ENCODE measurements around the gene PPEF2. TPM values are rescaled to one million over a fixed set of nuclear protein-coding genes. Genes with fewer than 3 reads are reported as not detected.

Gene PPEF2
- total RNA-seq, 1 donor from 2014 or later, result 0.07 TPM

DNA sequence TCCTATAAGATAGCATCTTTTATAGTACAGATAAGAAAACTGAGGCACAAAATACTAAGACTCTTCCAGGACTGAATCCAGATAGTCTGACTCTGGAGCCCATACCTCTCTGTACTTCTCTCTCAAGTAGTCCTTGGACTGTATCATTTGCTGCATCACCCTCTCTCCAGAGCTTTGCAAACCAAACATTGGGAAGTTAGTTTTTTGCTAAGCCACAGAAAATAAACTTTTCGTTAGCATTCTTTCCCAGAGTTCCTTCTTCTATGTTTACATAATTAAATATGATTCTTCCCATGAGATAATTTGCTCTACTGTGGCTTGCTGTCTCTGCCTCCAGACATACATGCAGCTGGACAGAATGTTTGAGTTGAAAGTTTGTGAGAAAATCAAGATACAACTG is 22.0 kb downstream of the PPEF2 start:
- H3K4me2 ChIP-seq, result no peak overlapping the region
- DNase-seq (ENCODE audit: low spot score), result no peak
- Mint-ChIP-seq H3K4me3 (no peak overlapping the region), H3K4me1 (peaks cover 27% of the 10 kb centered on the region), H3K36me3 (no peaks in the 10 kb centered on the region), H3K27me3 (ENCODE audit: insufficient read depth, low read depth) (peaks cover 6% of the 10 kb centered on the region), H3K9me3 (no peaks in the 10 kb centered on the region), H3K27ac (no peak overlapping the region)
- peaks cover 5% of the 10 kb centered on the region for H3F3A ChIP-seq (ENCODE audit: low read depth)
- H3K9me3 ChIP-seq (ENCODE audit: low read depth), result no peaks in the 10 kb centered on the region
- H3K4me1 ChIP-seq, result peaks cover 9% of the 10 kb centered on the region
- H3K4me3 ChIP-seq, result no peak overlapping the region
- no peaks in the 10 kb centered on the region for H3K36me3 ChIP-seq
- no peaks in the 10 kb centered on the region for H4K20me1 ChIP-seq (ENCODE audit: low read depth)
- no peaks in the 10 kb centered on the region for H3K79me2 ChIP-seq (ENCODE audit: low read depth)
- TF ChIP-seq EZH2phosphoT487 (IDR thresholded peaks at IDR 0.05), result no peak
- no peaks in the 10 kb centered on the region for H3K27me3 ChIP-seq
- no peak overlapping the region for H3K9ac ChIP-seq
- H2AFZ ChIP-seq (replicated peaks), result no peak overlapping the region
- no peak overlapping the region for H3K27ac ChIP-seq

DNA sequence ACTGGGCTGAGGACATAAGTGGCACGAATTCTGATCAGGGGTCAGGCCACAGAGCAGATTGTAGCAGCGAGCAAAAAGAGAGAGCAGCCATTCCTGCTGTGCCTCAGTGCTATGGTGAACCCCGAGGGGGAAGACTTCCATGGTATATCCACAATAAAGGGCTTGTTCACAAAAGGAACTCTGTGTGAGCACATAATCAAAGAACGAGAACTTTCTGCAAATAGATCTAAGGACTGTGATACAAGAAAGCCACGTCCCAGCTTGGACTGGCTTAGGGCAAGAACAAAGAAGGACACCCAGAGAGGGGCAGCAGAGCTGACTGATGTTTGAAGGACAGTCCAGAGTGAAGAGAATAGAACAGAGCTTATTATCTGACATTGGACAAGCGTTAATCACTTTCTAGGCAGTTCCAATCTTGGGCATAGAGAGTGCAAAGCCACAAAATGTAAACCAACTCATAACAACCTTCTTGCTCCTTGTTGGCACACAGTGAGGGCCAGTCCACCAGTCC is 24.0 kb downstream of the PPEF2 start:
- Histone ChIP-seq H3K27ac (no peak overlapping the region), H3K9ac (no peak overlapping the region), H3K36me3 (no peaks in the 10 kb centered on the region), H3K27me3 (no peaks in the 10 kb centered on the region), H3F3A (ENCODE audit: low read depth) (peaks cover 5% of the 10 kb centered on the region), H3K79me2 (ENCODE audit: low read depth) (no peaks in the 10 kb centered on the region), H3K4me3 (no peak overlapping the region), H3K9me3 (ENCODE audit: low read depth) (no peaks in the 10 kb centered on the region), H2AFZ (replicated peaks) (peak overlapping the region; percentile 20), H3K4me2 (peak overlapping the region; percentile 40), H4K20me1 (ENCODE audit: low read depth) (no peaks in the 10 kb centered on the region), H3K4me1 (peaks cover 9% of the 10 kb centered on the region)
- DNase-seq (ENCODE audit: low spot score), result peak; percentile 24
- no peaks in the 10 kb centered on the region for H3K9me3 Mint-ChIP-seq
- H3K4me1 Mint-ChIP-seq, result peaks cover 27% of the 10 kb centered on the region
- peaks cover 6% of the 10 kb centered on the region for H3K27me3 Mint-ChIP-seq (ENCODE audit: insufficient read depth, low read depth)
- peak overlapping the region; percentile 69 for H3K4me3 Mint-ChIP-seq
- H3K27ac Mint-ChIP-seq, result peak overlapping the region; percentile 59
- no peak for TF ChIP-seq EZH2 (IDR thresholded peaks at IDR 0.05)
- TF ChIP-seq CTCF (IDR thresholded peaks at IDR 0.05), result no peak
- TF ChIP-seq EZH2phosphoT487 (IDR thresholded peaks at IDR 0.05), result no peak
- H3K36me3 Mint-ChIP-seq, result no peaks in the 10 kb centered on the region

- Histone ChIP-seq H3K79me2 (ENCODE audit: low read depth) (no peaks in the 10 kb centered on the region), H3K9me3 (ENCODE audit: low read depth) (no peaks in the 10 kb centered on the region), H4K20me1 (ENCODE audit: low read depth) (no peaks in the 10 kb centered on the region), H3K9ac (no peak overlapping the region), H3K4me2 (no peak overlapping the region), H2AFZ (replicated peaks) (no peak overlapping the region), H3K27ac (no peak overlapping the region), H3K36me3 (no peaks in the 10 kb centered on the region), H3K27me3 (no peaks in the 10 kb centered on the region), H3K4me3 (no peak overlapping the region), H3K4me1 (peaks cover 9% of the 10 kb centered on the region), H3F3A (ENCODE audit: low read depth) (peaks cover 5% of the 10 kb centered on the region)
- no peak for DNase-seq (ENCODE audit: low spot score)
- Mint-ChIP-seq H3K36me3 (no peaks in the 10 kb centered on the region), H3K4me1 (peaks cover 27% of the 10 kb centered on the region), H3K9me3 (no peaks in the 10 kb centered on the region), H3K27ac (no peak overlapping the region), H3K4me3 (no peak overlapping the region), H3K27me3 (ENCODE audit: insufficient read depth, low read depth) (peaks cover 6% of the 10 kb centered on the region)
- TF ChIP-seq EZH2 (IDR thresholded peaks at IDR 0.05) (no peak), EZH2phosphoT487 (IDR thresholded peaks at IDR 0.05) (no peak), CTCF (IDR thresholded peaks at IDR 0.05) (no peak)
Observed at GRCh38 chr4:75876218-75876617, 26.0 kb downstream of the PPEF2 start.

DNA sequence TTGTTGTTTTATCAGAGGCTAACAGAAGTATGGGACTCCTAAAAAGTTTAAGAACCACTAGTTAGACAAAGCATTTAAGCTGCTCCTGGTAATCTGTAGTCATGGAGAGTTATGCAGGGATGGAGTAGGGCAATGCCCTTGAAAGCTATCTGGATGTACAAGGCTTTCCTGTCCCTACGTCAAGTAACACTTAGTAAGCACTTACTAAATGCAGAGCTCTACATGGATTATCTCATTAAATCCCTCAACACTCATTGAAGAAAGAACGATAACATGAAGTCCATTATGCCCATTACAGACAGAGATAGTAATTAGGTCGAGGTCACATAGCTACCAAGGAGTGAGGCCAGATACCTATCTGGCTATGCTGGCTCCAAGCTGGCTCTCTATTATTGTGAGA is 33.2 kb downstream of the PPEF2 start:
- no peaks in the 10 kb centered on the region for H3K79me2 ChIP-seq (ENCODE audit: low read depth)
- H3K36me3 ChIP-seq, result no peaks in the 10 kb centered on the region
- H3K9me3 ChIP-seq (ENCODE audit: low read depth), result no peaks in the 10 kb centered on the region
- no peak overlapping the region for H3K27ac Mint-ChIP-seq
- no peak overlapping the region for H3K4me2 ChIP-seq
- H3F3A ChIP-seq (ENCODE audit: low read depth), result no peaks in the 10 kb centered on the region
- TF ChIP-seq EZH2phosphoT487 (IDR thresholded peaks at IDR 0.05) (no peak), EZH2 (IDR thresholded peaks at IDR 0.05) (no peak), CTCF (IDR thresholded peaks at IDR 0.05) (no peak)
- no peak overlapping the region for H3K4me3 ChIP-seq
- no peaks in the 10 kb centered on the region for H3K4me1 ChIP-seq
- DNase-seq (ENCODE audit: low spot score), result no peak
- H3K27ac ChIP-seq, result no peak overlapping the region
- no peak overlapping the region for H3K4me3 Mint-ChIP-seq
- H2AFZ ChIP-seq (replicated peaks), result no peak overlapping the region
- H3K27me3 ChIP-seq, result no peaks in the 10 kb centered on the region
- no peaks in the 10 kb centered on the region for H4K20me1 ChIP-seq (ENCODE audit: low read depth)
- peaks cover 2% of the 10 kb centered on the region for H3K27me3 Mint-ChIP-seq (ENCODE audit: insufficient read depth, low read depth)
- no peaks in the 10 kb centered on the region for H3K36me3 Mint-ChIP-seq
- no peaks in the 10 kb centered on the region for H3K4me1 Mint-ChIP-seq
- no peaks in the 10 kb centered on the region for H3K9me3 Mint-ChIP-seq
- H3K9ac ChIP-seq, result no peak overlapping the region

Data from neural progenitor cell (in vitro differentiated cells).